Amniotic epithelial cell (primary cell): Measurements from ENCODE around the gene HAUS8.
"Not testable (repeated sequence)": the region's sequence is repeated elsewhere in the genome, so short reads cannot be mapped to it uniquely, and the experiment has no call there.

Source experiments
- DNase-seq: peaks from one replicate; pipeline ENCODE4 v3.0.0-alpha.2; 2010; ENCODE audit warnings: low read depth

The HAUS8 gene

GRCh38 chr19:17035842-17036424, 39.3 kb downstream of the HAUS8 start:
- DNase-seq = no peak

- no peak for DNase-seq
These were observed 43.5 kb downstream of the HAUS8 start for GRCh38 chr19:17031741-17032140.

DNA sequence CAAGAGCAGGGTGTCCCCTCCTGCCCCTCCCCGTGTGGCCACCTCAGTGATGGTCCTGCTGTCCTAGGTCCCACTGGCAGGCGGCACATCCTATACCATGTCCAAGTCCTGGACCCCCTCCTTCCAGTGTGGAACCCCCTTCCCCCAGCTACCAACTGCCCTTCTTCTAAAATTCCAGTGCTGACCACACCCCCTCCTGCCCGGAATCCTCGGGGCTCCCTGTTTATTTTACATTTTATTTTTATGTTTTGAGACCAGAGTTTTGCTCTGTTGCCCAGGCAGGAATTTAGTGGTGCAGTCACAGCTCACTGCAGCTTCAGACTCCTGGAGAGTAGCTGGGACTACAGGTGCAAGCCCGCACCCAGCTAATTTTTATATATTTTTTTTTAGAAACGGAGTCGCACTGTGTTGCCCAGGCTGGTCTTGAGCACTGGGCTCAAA, 47.7 kb downstream of the HAUS8 start:
- DNase-seq = no peak

DNA sequence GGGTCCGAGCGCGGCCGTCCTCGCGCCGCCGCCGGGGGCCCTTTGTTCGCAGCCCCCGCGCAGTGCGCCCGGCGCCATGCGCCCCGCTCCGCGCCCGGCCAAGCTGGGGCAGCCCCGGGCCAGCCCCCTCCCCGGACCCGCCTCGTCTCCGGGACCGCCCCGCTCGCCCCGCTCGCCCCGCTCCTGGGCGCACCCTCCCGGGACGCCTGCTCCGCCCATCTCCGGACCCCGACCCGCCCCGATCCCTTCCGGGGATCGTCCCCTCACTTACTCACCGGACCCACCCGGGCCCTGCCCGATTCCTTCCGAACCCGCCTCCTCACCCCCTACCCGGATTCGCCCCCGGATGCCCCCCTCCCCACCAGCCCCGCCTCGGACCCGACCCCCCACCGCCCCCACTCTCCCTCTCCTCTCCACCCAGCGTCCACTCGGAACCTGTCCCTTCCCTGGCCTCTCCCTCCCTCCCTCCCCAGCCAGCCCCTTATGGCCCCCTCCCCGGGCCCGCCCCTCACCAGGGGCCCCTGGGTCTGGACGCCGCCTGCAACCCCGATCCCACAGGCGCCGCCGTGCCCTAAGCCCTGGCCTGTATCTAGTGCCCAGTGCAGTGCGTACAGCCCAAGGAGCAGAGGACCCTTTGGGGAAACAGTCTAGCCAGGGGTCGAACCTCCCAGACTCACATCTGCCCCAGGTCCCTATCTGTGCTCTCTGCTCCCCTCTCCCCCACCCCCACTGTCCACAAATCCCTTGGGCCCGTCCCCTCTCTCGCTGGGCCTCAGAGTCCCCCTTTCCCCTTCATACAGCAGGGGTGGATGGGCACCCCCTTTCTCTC, 48.3 kb downstream of the HAUS8 start, which contains the start of gene CPAMD8:
TSS of gene CPAMD8 (minus strand) at position 105 of the 829 bp plus-strand sequence. CDS start 168 bp downstream, outside the sequence.
- no peak for DNase-seq

GRCh38 chr19:17025991-17026658, 49.1 kb downstream of the HAUS8 start:
- no peak for DNase-seq

GRCh38 chr19:17025361-17025760, 49.9 kb downstream of the HAUS8 start:
- no peak for DNase-seq

DNA sequence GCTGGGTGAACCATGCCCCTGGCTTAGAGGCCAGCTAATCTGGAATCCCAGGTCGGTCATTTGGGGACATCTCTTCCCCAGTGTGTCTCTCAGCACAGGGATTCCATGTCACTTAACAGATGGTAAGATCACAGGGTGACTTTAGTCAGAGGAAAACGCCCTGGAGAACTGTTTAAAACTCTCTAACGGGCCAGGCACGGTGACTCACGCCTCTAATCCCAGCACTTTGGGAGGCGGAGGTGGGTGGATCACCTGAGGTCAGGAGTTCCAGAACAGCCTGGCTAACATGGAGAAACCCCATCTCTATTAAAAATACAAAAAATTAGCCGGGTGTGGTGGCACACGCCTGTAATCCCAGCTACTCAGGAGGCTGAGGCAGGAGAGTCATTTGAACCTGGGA, 50.3 kb downstream of the HAUS8 start:
- not testable (repeated sequence) for DNase-seq

- no peak for DNase-seq
These were observed 51.4 kb downstream of the HAUS8 start for GRCh38 chr19:17023805-17024204.

DNA sequence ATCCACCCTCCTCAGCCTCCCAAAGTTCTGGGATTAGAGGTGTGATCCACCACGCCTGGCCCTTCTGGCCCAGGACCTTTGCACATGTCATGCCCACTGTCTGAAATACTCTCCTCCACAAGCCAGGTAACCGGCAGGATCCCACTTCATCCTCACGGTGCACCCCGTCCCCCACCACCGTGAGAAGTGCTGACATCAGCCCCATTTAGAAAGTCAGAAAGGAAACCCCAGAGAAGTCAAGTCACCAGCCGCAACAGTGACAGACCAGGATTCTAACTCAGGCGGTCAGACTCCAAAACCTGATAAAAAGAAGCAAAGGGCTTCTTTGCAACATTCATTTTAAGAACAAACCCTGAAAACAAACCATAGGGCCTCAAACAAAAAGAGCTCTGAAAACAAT, 52.5 kb downstream of the HAUS8 start:
- no peak for DNase-seq

- peak; percentile 54 for DNase-seq
These were observed 53.3 kb downstream of the HAUS8 start for GRCh38 chr19:17021793-17022590.

GRCh38 chr19:17021328-17021727, 53.9 kb downstream of the HAUS8 start:
- DNase-seq = no peak

- no peak for DNase-seq
These were observed 54.4 kb downstream of the HAUS8 start for GRCh38 chr19:17020823-17021222.

DNA sequence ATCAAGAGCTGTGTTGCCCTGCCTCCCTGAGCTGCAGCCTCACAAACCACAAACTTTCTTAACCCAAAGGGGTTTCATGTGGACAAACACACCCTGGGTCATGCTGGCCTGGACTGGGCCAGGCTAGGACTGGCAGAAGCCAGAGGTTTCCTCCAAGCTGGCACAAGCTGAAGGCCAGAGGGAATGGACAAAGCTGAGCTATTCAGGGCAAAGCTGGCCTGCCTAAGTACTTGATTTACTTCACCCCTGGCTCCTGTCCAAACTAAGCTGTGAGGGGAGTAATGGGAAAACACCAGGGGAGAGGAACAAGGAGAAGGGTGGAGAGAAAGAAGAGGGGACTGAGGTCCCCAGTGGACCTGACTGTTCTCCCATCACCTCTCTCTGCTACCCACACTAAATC, 54.9 kb downstream of the HAUS8 start:
- DNase-seq = no peak

DNA sequence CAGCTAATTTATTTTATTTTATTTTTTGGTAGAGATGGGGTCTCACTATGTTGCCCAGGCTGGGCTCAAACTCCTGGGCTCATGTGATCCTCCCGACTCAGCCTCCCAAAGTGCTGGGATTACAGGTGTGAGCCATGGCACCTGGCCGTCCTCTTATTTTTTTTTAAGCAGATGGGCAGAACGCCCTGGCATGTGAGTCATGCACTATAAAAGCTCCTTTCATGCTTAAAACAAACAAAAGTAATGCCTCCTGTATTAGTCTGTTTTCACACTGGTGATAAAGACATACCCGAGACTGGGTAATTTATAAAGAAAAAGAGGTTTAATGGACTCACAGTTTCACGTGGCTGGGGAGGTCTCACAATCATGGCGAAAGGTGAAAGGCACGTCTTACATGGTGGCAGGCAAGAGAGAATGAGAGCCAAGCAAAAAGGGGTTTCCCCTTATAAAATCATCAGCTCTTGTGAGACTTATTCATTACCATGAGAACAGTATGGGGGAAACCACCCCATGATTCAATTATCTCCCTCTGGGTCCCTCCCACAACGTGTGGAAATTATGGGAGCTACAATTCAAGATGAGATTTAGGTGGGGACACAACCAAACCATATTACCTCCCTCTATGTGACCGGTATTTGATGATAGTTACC, 60.9 kb downstream of the HAUS8 start:
- DNase-seq = not testable (repeated sequence)

DNA sequence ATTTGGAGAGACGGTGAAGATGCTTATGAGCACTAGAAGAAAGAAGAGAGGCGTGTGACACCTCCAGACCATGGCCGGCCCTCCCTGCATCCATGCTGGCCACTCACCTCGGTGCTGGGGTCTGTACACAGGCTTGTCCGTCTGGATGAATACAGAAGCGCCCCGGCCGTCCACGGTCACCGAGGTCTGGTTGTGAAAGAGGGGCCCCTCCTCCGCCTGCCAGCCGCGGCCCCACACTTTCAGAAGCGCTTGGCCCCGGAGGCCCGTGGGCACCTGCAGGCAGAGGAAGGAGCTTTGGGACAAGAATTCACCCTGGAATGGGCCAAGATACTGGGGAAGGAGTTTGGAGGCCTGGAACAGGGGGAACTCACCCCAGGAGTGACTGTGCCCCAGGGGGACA, 63.8 kb downstream of the HAUS8 start:
- no peak for DNase-seq

DNA sequence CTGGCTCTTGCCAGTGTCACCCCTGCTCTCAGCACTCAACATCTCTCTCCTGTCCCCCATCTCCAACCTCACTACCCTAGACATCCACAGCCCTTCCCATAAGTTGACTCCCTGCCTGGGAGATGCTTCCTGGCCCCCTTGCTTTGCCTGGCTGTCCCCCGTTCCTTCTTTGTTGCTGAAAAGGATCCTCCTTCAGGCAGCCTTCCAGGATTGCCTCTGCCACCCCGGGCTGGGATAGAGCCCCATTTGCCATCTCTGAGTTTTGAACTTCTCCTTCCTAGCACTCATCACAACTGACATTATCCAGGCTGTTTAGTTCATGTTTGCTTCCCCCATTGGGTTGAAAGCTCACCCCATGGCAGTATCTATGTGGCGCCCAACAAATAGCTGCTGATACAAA, 68.7 kb downstream of the HAUS8 start:
- no peak for DNase-seq

- no peak for DNase-seq
These were observed 70.3 kb downstream of the HAUS8 start for GRCh38 chr19:17005000-17005399.

GRCh38 chr19:17004386-17004785, 70.9 kb downstream of the HAUS8 start:
- DNase-seq = no peak

GRCh38 chr19:17002455-17002854, 72.8 kb downstream of the HAUS8 start:
- DNase-seq = no peak

GRCh38 chr19:17001603-17002183, 73.6 kb downstream of the HAUS8 start:
- no peak for DNase-seq
